ENCODE measurements around the gene RBL1.

- TF ChIP-seq CTCF (conservative IDR thresholded peaks at IDR 0.05; ENCODE audit: low read depth, low read length) (no peak), EZH2 (IDR thresholded peaks at IDR 0.05; ENCODE audit: borderline replicate concordance, low read depth, low read length, poor library complexity, severe bottlenecking) (no peak)
Observed at GRCh38 chr20:37119356-37120036, 23.7 kb upstream of the RBL1 start.

Data from A673 (cell line).